GM18873 (cell line): ENCODE data around the gene NUAK1.
"Not testable (repeated sequence)": the region's sequence is repeated elsewhere in the genome, so short reads cannot be mapped to it uniquely, and the experiment has no call there.

Source experiments
- ATAC-seq: cut with Tn5 transposase; IDR thresholded peaks from one replicate; pipeline ENCODE4 v1.9.1; 2021; ENCODE audit warnings: mild to moderate bottlenecking, moderate library complexity, moderate number of reproducible peaks; ENCODE audit not compliant: unreplicated experiment, low FRiP score

The NUAK1 gene

GRCh38 chr12:106149096-106149784 lies 10.5 kb upstream of the NUAK1 start:
- no peak for ATAC-seq

- no peak for ATAC-seq
Observed at GRCh38 chr12:106147956-106148355, 9.2 kb upstream of the NUAK1 start.

GRCh38 chr12:106146987-106147386 lies 8.2 kb upstream of the NUAK1 start:
- ATAC-seq, result no peak

GRCh38 chr12:106145539-106146447 lies 7.0 kb upstream of the NUAK1 start:
- ATAC-seq, result no peak

- ATAC-seq, result no peak
Observed at GRCh38 chr12:106144847-106145246, 6.1 kb upstream of the NUAK1 start.

- ATAC-seq, result no peak
Observed at GRCh38 chr12:106142591-106143261, 4.0 kb upstream of the NUAK1 start.

- not testable (repeated sequence) for ATAC-seq
Observed at GRCh38 chr12:106141920-106142319, 3.2 kb upstream of the NUAK1 start.

- ATAC-seq, result no peak
Observed at GRCh38 chr12:106141452-106141851, 2.7 kb upstream of the NUAK1 start.

GRCh38 chr12:106141003-106141402 lies 2.2 kb upstream of the NUAK1 start:
- no peak for ATAC-seq

GRCh38 chr12:106140223-106140986 lies 1.7 kb upstream of the NUAK1 start:
- ATAC-seq, result no peak

- no peak for ATAC-seq
Observed at GRCh38 chr12:106139422-106140171, 843 bp upstream of the NUAK1 start.

GRCh38 chr12:106138357-106138632 lies 459 bp downstream of the NUAK1 start:
- ATAC-seq, result no peak

GRCh38 chr12:106137530-106138356 lies 1.0 kb downstream of the NUAK1 start:
- no peak for ATAC-seq

GRCh38 chr12:106136263-106136662 lies 2.5 kb downstream of the NUAK1 start:
- ATAC-seq, result no peak

GRCh38 chr12:106135781-106136180 lies 3.0 kb downstream of the NUAK1 start:
- ATAC-seq, result no peak

GRCh38 chr12:106135075-106135474 lies 3.7 kb downstream of the NUAK1 start:
- ATAC-seq, result no peak

- ATAC-seq, result no peak
Observed at GRCh38 chr12:106134294-106134949, 4.3 kb downstream of the NUAK1 start.
